ENCODE measurements around the gene SPSB4. TPM values are rescaled to one million over a fixed set of nuclear protein-coding genes. Genes with fewer than 3 reads are reported as not detected.

The SPSB4 gene
- total and polyA plus RNA-seq, 12 donors, result 2.1 to 8.7 (median 3.8) TPM

- 86 to 88% methylated on average over 11 of the region's 11 CpGs for WGBS, 2 donors
- no peak overlapping the region for H3K4me3 ChIP-seq
- no peaks in the 10 kb centered on the region for H3K36me3 ChIP-seq
- ATAC-seq (no peak), DNase-seq (no peak)
- H3K9me3 ChIP-seq, result peaks cover 0 to 8% (median 0%) of the 10 kb centered on the region in 11 donors
- TF ChIP-seq CTCF (IDR thresholded peaks at IDR 0.05), result no peak
- intact Hi-C loops (cut with DNase I), result loop anchor here in 1 of 10 donors (5.0 kb wide), 1 partner anchor 47 kb away; no protein-coding TSS in a partner anchor
- no peak overlapping the region for H3K27ac ChIP-seq
- peaks cover 5 to 38% (median 17%) of the 10 kb centered on the region in 9 donors for H3K4me1 ChIP-seq
- peaks cover 0 to 39% (median 17%) of the 10 kb centered on the region in 7 donors for H3K27me3 ChIP-seq
Observed at GRCh38 chr3:141055536-141056445, 4.6 kb downstream of the SPSB4 start.

GRCh38 chr3:141056751-141057171 is 5.6 kb downstream of the SPSB4 start:
- Histone ChIP-seq H3K9me3 (peaks cover 0 to 8% (median 0%) of the 10 kb centered on the region in 11 donors), H3K27me3 (peaks cover 0 to 30% (median 11%) of the 10 kb centered on the region in 7 donors), H3K36me3 (no peaks in the 10 kb centered on the region), H3K4me3 (no peak overlapping the region), H3K4me1 (peaks cover 4 to 37% (median 12%) of the 10 kb centered on the region in 9 donors), H3K27ac (no peak overlapping the region)
- intact Hi-C loops (cut with DNase I), result loop anchor here in 1 of 10 donors (5.0 kb wide), 1 partner anchor 46 kb away; no protein-coding TSS in a partner anchor
- WGBS, 2 donors, result 61 to 65% methylated on average over 7 of the region's 7 CpGs
- no peak for TF ChIP-seq CTCF (IDR thresholded peaks at IDR 0.05)
- ATAC-seq (peak in 7 of 8 donors; percentile 9 to 53 (median 37)), DNase-seq (peak in 1 of 2 donors; percentile 25)

- no peak for TF ChIP-seq CTCF (IDR thresholded peaks at IDR 0.05)
- H3K9me3 ChIP-seq, result peaks cover 0 to 8% (median 0%) of the 10 kb centered on the region in 11 donors
- WGBS, 2 donors, result 79 to 82% methylated on average over 7 of the region's 7 CpGs
- H3K27me3 ChIP-seq, result peaks cover 0 to 23% (median 5%) of the 10 kb centered on the region in 7 donors
- H3K27ac ChIP-seq, result no peak overlapping the region
- ATAC-seq (no peak), DNase-seq (no peak)
- H3K4me1 ChIP-seq, result peaks cover 4 to 32% (median 12%) of the 10 kb centered on the region in 9 donors
- H3K36me3 ChIP-seq, result no peaks in the 10 kb centered on the region
- intact Hi-C loops (cut with DNase I), result loop anchor here in 1 of 10 donors (5.0 kb wide), 1 partner anchor 45 kb away; no protein-coding TSS in a partner anchor
- no peak overlapping the region for H3K4me3 ChIP-seq
Observed at GRCh38 chr3:141057436-141057835, 6.3 kb downstream of the SPSB4 start.

- Histone ChIP-seq H3K4me3 (no peak overlapping the region), H3K9me3 (peaks cover 0 to 8% (median 0%) of the 10 kb centered on the region in 11 donors), H3K27ac (no peak overlapping the region), H3K36me3 (no peaks in the 10 kb centered on the region), H3K27me3 (peaks cover 0 to 15% (median 0%) of the 10 kb centered on the region in 7 donors), H3K4me1 (peaks cover 0 to 24% (median 11%) of the 10 kb centered on the region in 9 donors)
- no peak for TF ChIP-seq CTCF (IDR thresholded peaks at IDR 0.05)
- WGBS, 2 donors, result 89 to 91% methylated on average over 8 of the region's 8 CpGs
- no peak for DNase-seq
- intact Hi-C loops (cut with DNase I), result loop anchor here in 1 of 10 donors (5.0 kb wide), 1 partner anchor 44 kb away; no protein-coding TSS in a partner anchor
- no peak for ATAC-seq
Observed at GRCh38 chr3:141057946-141058800, 7.0 kb downstream of the SPSB4 start.

All from heart right ventricle (tissue), 16 donors.